Hippocampal formation (tissue), 2 donors: ENCODE results near the gene VAMP4.
"Not testable (repeated sequence)": the region's sequence is repeated elsewhere in the genome, so short reads cannot be mapped to it uniquely, and the experiment has no call there.

ENCODE experiments used
- DNase-seq, 2 donors: peaks; one replicate each; lab custom pipeline; 2025; lab: John Stamatoyannopoulos, UW

Gene VAMP4

GRCh38 chr1:171751221-171751620 lies 9.4 kb upstream of the VAMP4 start:
- no peak for DNase-seq

GRCh38 chr1:171748651-171749050 lies 6.8 kb upstream of the VAMP4 start:
- no peak for DNase-seq

GRCh38 chr1:171744986-171745385 lies 3.1 kb upstream of the VAMP4 start:
- no peak for DNase-seq

- peak in 1 of 2 donors; percentile 26 for DNase-seq
These were observed 1.4 kb upstream of the VAMP4 start for GRCh38 chr1:171743081-171743870.

GRCh38 chr1:171742577-171742922 lies 685 bp upstream of the VAMP4 start:
- peak in 1 of 2 donors; percentile 52 for DNase-seq

- DNase-seq = peak; percentile 20 to 51
These were observed 636 bp downstream of the VAMP4 start for GRCh38 chr1:171740987-171741871.

- no peak for DNase-seq
These were observed 1.5 kb downstream of the VAMP4 start for GRCh38 chr1:171740356-171740863.

GRCh38 chr1:171739656-171740055 lies 2.2 kb downstream of the VAMP4 start:
- DNase-seq = no peak

GRCh38 chr1:171738911-171739310 lies 3.0 kb downstream of the VAMP4 start:
- no peak for DNase-seq

- no peak for DNase-seq
These were observed 5.7 kb downstream of the VAMP4 start for GRCh38 chr1:171736196-171736595.

- no peak for DNase-seq
These were observed 11.8 kb downstream of the VAMP4 start for GRCh38 chr1:171730052-171730451.

GRCh38 chr1:171727778-171728177 lies 14.1 kb downstream of the VAMP4 start:
- DNase-seq = no peak

GRCh38 chr1:171723180-171723579 lies 18.7 kb downstream of the VAMP4 start:
- not testable (repeated sequence) for DNase-seq

GRCh38 chr1:171718848-171719247 lies 23.0 kb downstream of the VAMP4 start:
- DNase-seq = no peak

- no peak for DNase-seq
These were observed 23.6 kb downstream of the VAMP4 start for GRCh38 chr1:171718216-171718615.

GRCh38 chr1:171717062-171717718 lies 24.7 kb downstream of the VAMP4 start:
- no peak for DNase-seq

GRCh38 chr1:171716616-171717015 lies 25.2 kb downstream of the VAMP4 start:
- no peak for DNase-seq

- no peak for DNase-seq
These were observed 26.0 kb downstream of the VAMP4 start for GRCh38 chr1:171715813-171716251.

- no peak for DNase-seq
These were observed 29.5 kb downstream of the VAMP4 start for GRCh38 chr1:171712341-171712740.

GRCh38 chr1:171711643-171712042 lies 30.2 kb downstream of the VAMP4 start:
- no peak for DNase-seq

GRCh38 chr1:171707583-171707982 lies 34.3 kb downstream of the VAMP4 start:
- DNase-seq = no peak

GRCh38 chr1:171702598-171702997 lies 39.3 kb downstream of the VAMP4 start:
- no peak for DNase-seq
